Muscle layer of colon (tissue), 2 donors: ENCODE data around the gene SLC48A1.
A peak's percentile ranks its signal among the peaks of the same experiment; 100 is the strongest.

Source experiments
- H3K27ac ChIP-seq: one replicate; pipeline ENCODE4 v1.7.0; 2013; ENCODE audit warnings: low read depth, mild to moderate bottlenecking, low read length, moderate library complexity
- H3K27me3 ChIP-seq, 2 donors: one replicate each; pipeline ENCODE4 v1.7.0; 2013; ENCODE audit warnings: low read length in 2 of 2, mild to moderate bottlenecking in 2 of 2; ENCODE audit not compliant: insufficient read depth in 2 of 2, control insufficient read depth in 1 of 2
- H3K36me3 ChIP-seq: one replicate; pipeline ENCODE4 v1.7.0; 2013; ENCODE audit warnings: mild to moderate bottlenecking, low read length; ENCODE audit not compliant: insufficient read depth
- H3K4me1 ChIP-seq: one replicate; pipeline ENCODE4 v1.7.0; 2013; ENCODE audit warnings: mild to moderate bottlenecking, low read length; ENCODE audit not compliant: insufficient read depth
- H3K4me3 ChIP-seq, 2 donors: one replicate each; pipeline ENCODE4 v1.7.0; 2013; ENCODE audit warnings: low read length in 2 of 2, low read depth in 1 of 2, mild to moderate bottlenecking in 1 of 2, moderate library complexity in 1 of 2
- H3K9ac ChIP-seq: one replicate; pipeline ENCODE4 v1.7.0; 2013; ENCODE audit warnings: low read length
- H3K9me3 ChIP-seq: one replicate; pipeline ENCODE4 v1.7.0; 2013; ENCODE audit warnings: mild to moderate bottlenecking, low read length
- donor health status: abdominal sarcoma.
- donor health status: Adenocarcinoma of cecum.

Gene SLC48A1

DNA sequence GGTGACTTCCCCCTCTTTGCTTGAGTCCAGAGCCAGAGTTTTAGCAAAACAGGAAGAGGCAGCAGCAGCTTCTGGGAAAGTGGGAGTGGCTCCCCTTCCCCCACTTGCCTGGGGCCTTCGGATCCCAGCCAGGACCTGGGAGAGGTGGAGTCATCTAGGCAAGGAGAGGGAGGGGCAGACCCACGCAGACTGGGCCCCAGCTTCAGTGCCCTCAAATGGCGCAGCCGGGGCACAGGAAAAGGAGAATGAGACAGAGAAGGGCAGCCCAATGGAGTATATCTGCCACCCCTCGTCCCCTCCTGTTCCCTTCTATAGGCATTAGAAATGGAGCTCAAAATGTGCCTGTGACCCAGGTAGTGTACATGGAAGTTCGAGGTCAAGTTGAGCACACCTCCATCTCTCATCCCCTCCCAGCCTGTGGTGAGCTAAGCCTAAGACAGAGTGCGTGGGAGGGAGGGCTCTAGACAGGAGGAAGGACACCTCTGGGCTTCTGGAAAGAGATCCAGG is 56.0 kb downstream of the SLC48A1 start:
- Histone ChIP-seq H3K27me3 (no peaks in the 10 kb centered on the region), H3K27ac (peak overlapping the region; percentile 75), H3K9ac (peak overlapping the region; percentile 41), H3K9me3 (no peaks in the 10 kb centered on the region), H3K36me3 (no peaks in the 10 kb centered on the region), H3K4me3 (peak overlapping the region in 1 of 2 donors; percentile 38), H3K4me1 (peaks cover 41% of the 10 kb centered on the region)

DNA sequence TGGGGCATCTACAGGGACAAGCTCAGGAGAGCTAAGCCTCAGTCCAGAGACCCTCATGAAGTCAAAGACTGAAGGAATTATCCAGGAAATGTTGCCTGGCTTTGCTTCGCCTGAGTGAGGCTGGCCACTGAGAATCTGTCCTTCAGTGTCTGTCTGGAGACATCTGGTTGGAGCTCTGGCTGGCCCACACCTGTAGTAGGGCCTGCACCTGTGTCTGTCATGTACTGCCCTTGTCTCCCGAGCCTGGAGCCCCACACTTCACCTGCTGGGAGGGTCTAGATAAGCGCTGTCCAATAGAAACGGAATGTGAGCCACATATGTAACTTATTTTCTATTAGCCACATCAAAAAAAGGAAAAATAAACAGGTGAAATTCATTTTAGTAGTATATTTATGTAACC is 56.5 kb downstream of the SLC48A1 start:
- H3K9ac ChIP-seq: peak overlapping the region; percentile 41
- H3K9me3 ChIP-seq: no peaks in the 10 kb centered on the region
- H3K36me3 ChIP-seq: no peaks in the 10 kb centered on the region
- peak overlapping the region in 1 of 2 donors; percentile 38 for H3K4me3 ChIP-seq
- peak overlapping the region; percentile 75 for H3K27ac ChIP-seq
- H3K27me3 ChIP-seq: no peaks in the 10 kb centered on the region
- peaks cover 36% of the 10 kb centered on the region for H3K4me1 ChIP-seq
